CD4-positive, alpha-beta T cell treated with Interleukin-4 for 1 hour (primary cell): ENCODE results near the gene MYO15B.

Experiments
- DNase-seq, 2 donors: peaks; one replicate each; pipeline ENCODE4 v3.0.0-alpha.2; 2020 to 2022

The MYO15B gene

GRCh38 chr17:75670868-75671267, 83.3 kb downstream of the MYO15B start:
- DNase-seq, result no peak

GRCh38 chr17:75672011-75672410, 84.4 kb downstream of the MYO15B start:
- no peak for DNase-seq

GRCh38 chr17:75673487-75673886, 85.9 kb downstream of the MYO15B start:
- no peak for DNase-seq
